H9 (cell line): ENCODE data around the gene IDUA. TPM values are rescaled to one million over a fixed set of nuclear protein-coding genes. Genes with fewer than 3 reads are reported as not detected.

Experiments used
- DNase-seq: peaks from one replicate; pipeline ENCODE4 v3.0.0-alpha.2; 2017
- H2AFZ ChIP-seq: one replicate; pipeline ENCODE4 v1.6.1; 2013; ENCODE audit warnings: mild to moderate bottlenecking, low read length, control low read depth, moderate library complexity
- H2AK5ac ChIP-seq: 2 replicates; pipeline ENCODE4 v1.6.1; 2013; ENCODE audit warnings: low read length, control low read depth, mixed read lengths; ENCODE audit not compliant: insufficient read length
- H2BK120ac ChIP-seq: one replicate; pipeline ENCODE4 v1.6.1; 2013; ENCODE audit warnings: low read depth, mild to moderate bottlenecking, low read length, control low read depth, inconsistent platforms; ENCODE audit not compliant: poor library complexity, severe bottlenecking
- H2BK12ac ChIP-seq: 2 replicates; pipeline ENCODE4 v1.6.1; 2013; ENCODE audit warnings: low read length, control low read depth, mixed read lengths, low read depth; ENCODE audit not compliant: insufficient read length
- H2BK15ac ChIP-seq: 2 replicates; pipeline ENCODE4 v1.6.1; 2013; ENCODE audit warnings: low read depth, low read length, control low read depth
- H2BK20ac ChIP-seq: one replicate; pipeline ENCODE4 v1.6.1; 2013; ENCODE audit warnings: low read depth, mild to moderate bottlenecking, low read length, control low read depth, inconsistent platforms; ENCODE audit not compliant: poor library complexity, severe bottlenecking
- H2BK5ac ChIP-seq: 2 replicates; pipeline ENCODE4 v1.6.1; 2013; ENCODE audit warnings: low read length, control low read depth, mixed read lengths; ENCODE audit not compliant: insufficient read length
- H3K14ac ChIP-seq: 2 replicates; pipeline ENCODE4 v1.6.1; 2013; ENCODE audit warnings: low read length, control low read depth; ENCODE audit not compliant: insufficient read depth
- H3K18ac ChIP-seq: 2 replicates; pipeline ENCODE4 v1.6.1; 2013; ENCODE audit warnings: low read depth, mild to moderate bottlenecking, mixed read lengths, low read length, control low read depth; ENCODE audit not compliant: insufficient read length
- H3K23ac ChIP-seq: 2 replicates; pipeline ENCODE4 v1.6.1; 2013; ENCODE audit warnings: low read length, control low read depth, mixed read lengths, low read depth; ENCODE audit not compliant: insufficient read length
- H3K23me2 ChIP-seq: 2 replicates; pipeline ENCODE4 v1.6.1; 2013; ENCODE audit warnings: low read depth, mild to moderate bottlenecking, mixed read lengths, low read length, control low read depth; ENCODE audit not compliant: insufficient read length, poor library complexity, severe bottlenecking
- H3K27ac ChIP-seq: 2 replicates; pipeline ENCODE4 v1.5.1; 2013; ENCODE audit warnings: low read length, control low read depth, mixed read lengths, low read depth; ENCODE audit not compliant: insufficient read length
- H3K27me3 ChIP-seq: 2 replicates; pipeline ENCODE4 v1.6.1; 2013; ENCODE audit warnings: low read length, control low read depth, inconsistent platforms; ENCODE audit not compliant: insufficient read depth
- H3K4ac ChIP-seq: 2 replicates; pipeline ENCODE4 v1.6.1; 2013; ENCODE audit warnings: low read depth, mild to moderate bottlenecking, control low read depth, inconsistent platforms, low read length, moderate library complexity
- H3K4me1 ChIP-seq: 2 replicates; pipeline ENCODE4 v1.6.1; 2013; ENCODE audit warnings: low read length, control low read depth, inconsistent platforms; ENCODE audit not compliant: insufficient read depth
- H3K4me2 ChIP-seq: 2 replicates; pipeline ENCODE4 v1.6.1; 2013; ENCODE audit warnings: low read length, control low read depth, mixed read lengths; ENCODE audit not compliant: insufficient read length, insufficient read depth
- H3K56ac ChIP-seq: 2 replicates; pipeline ENCODE4 v1.6.1; 2013; ENCODE audit warnings: low read depth, mild to moderate bottlenecking, mixed read lengths, low read length, control low read depth; ENCODE audit not compliant: insufficient read length
- H3K79me1 ChIP-seq: 2 replicates; pipeline ENCODE4 v1.6.1; 2013; ENCODE audit warnings: low read depth, mild to moderate bottlenecking, moderate library complexity, low read length, control low read depth, inconsistent platforms; ENCODE audit not compliant: insufficient read depth, poor library complexity, severe bottlenecking
- H3K79me2 ChIP-seq: 2 replicates; pipeline ENCODE4 v1.6.1; 2013; ENCODE audit warnings: low read length, control low read depth, inconsistent platforms; ENCODE audit not compliant: insufficient read depth
- H3K9ac ChIP-seq: 2 replicates; pipeline ENCODE4 v1.6.1; 2013; ENCODE audit warnings: low read length, control low read depth, mixed read lengths; ENCODE audit not compliant: insufficient read length; ENCODE audit errors: extremely low read depth
- H3K9me3 ChIP-seq: one replicate; pipeline ENCODE4 v1.6.1; 2013; ENCODE audit warnings: low read depth, low read length, inconsistent platforms; ENCODE audit not compliant: control insufficient read depth
- H3T11ph ChIP-seq: one replicate; pipeline ENCODE4 v1.6.1; 2013; ENCODE audit warnings: mild to moderate bottlenecking, low read length, control low read depth, inconsistent platforms
- H4K20me1 ChIP-seq: one replicate; pipeline ENCODE4 v1.6.1; 2013; ENCODE audit not compliant: control insufficient read depth, insufficient read length, insufficient read depth
- H4K5ac ChIP-seq: 2 replicates; pipeline ENCODE4 v1.6.1; 2013; ENCODE audit warnings: low read depth, mild to moderate bottlenecking, mixed read lengths, low read length, control low read depth; ENCODE audit not compliant: insufficient read length
- H4K8ac ChIP-seq: replicated peaks from 2 replicates; pipeline ENCODE4 v1.6.1; 2013; ENCODE audit warnings: low read length, control low read depth, mixed read lengths, low read depth; ENCODE audit not compliant: insufficient read length
- H4K91ac ChIP-seq: 2 replicates; pipeline ENCODE4 v1.6.1; 2013; ENCODE audit warnings: low read depth, mild to moderate bottlenecking, moderate library complexity, mixed read lengths, low read length, control low read depth; ENCODE audit not compliant: insufficient read length
- H3K27ac Mint-ChIP-seq, 3 experiments: 2 replicates in 2 of 3; 3 replicates in 1 of 3; pipeline ENCODE4 v1.8.0; 2020 to 2021; ENCODE audit warnings: mixed read lengths in 3 of 3, mild to moderate bottlenecking in 1 of 3, moderate library complexity in 1 of 3
- H3K27me3 Mint-ChIP-seq: 2 replicates; pipeline ENCODE4 v1.8.0; 2021; ENCODE audit warnings: low read depth, mild to moderate bottlenecking, moderate library complexity, mixed read lengths
- H3K36me3 Mint-ChIP-seq, 3 experiments: 2 replicates in 2 of 3; 3 replicates in 1 of 3; pipeline ENCODE4 v1.8.0; 2020 to 2021; ENCODE audit warnings: low read depth in 3 of 3, mixed read lengths in 3 of 3; ENCODE audit not compliant: insufficient read depth in 1 of 3
- H3K4me1 Mint-ChIP-seq, 2 experiments: 2 replicates each; pipeline ENCODE4 v1.8.0; 2020; ENCODE audit warnings: mixed read lengths in 2 of 2
- H3K4me3 Mint-ChIP-seq, 2 experiments: 2 replicates in 1 of 2; 3 replicates in 1 of 2; pipeline ENCODE4 v1.8.0; 2020 to 2021; ENCODE audit warnings: mild to moderate bottlenecking in 2 of 2, mixed read lengths in 2 of 2, moderate library complexity in 1 of 2
- H3K9me3 Mint-ChIP-seq, 2 experiments: 2 replicates in 1 of 2; 3 replicates in 1 of 2; pipeline ENCODE4 v1.8.0; 2020; ENCODE audit warnings: mild to moderate bottlenecking in 2 of 2, mixed read lengths in 2 of 2, moderate library complexity in 1 of 2
- CTCF ChIP-seq: fragments of 200-600 bp; sonication (generic); conservative IDR thresholded peaks from 3 replicates; pipeline ENCODE4 v1.8.0; 2021; ENCODE audit warnings: antibody characterized with exemption, mild to moderate bottlenecking
- WGBS: extraction: QIAGEN DNeasy Blood & Tissue Kit; methylation state at CpG from one replicate; pipeline ENCODE4 v1.1.7; 2013; ENCODE audit warnings: missing lambda C conversion rate, low lambda C conversion rate, mixed read lengths; ENCODE audit not compliant: insufficient read length; ENCODE audit errors: extremely low coverage; 5-methylcytosine and 5-hydroxymethylcytosine counted together
- total RNA-seq: library from RNA; stranded (reverse); gene quantifications from 2 replicates; pipeline ENCODE4 v1.2.1, GENCODE V29; 2021

Gene IDUA
- total RNA-seq, 1 experiment from 2014 or later, result 14.5 TPM

- H3K4me3 Mint-ChIP-seq, result no peak within 1 kb of the TSS
- H2AFZ ChIP-seq, result no peak within 1 kb of the TSS
- no peak within 1 kb of the TSS for H2BK5ac ChIP-seq
- H3K18ac ChIP-seq, result no peak within 1 kb of the TSS
- peaks cover 15% of the 10 kb centered on the region; the same call in 1 of the 2 replicates for H3K27me3 ChIP-seq
- no peak within 1 kb of the TSS for H4K91ac ChIP-seq
- H3K14ac ChIP-seq, result peak within 1 kb of the TSS; percentile 24; the same call in 1 of the 2 replicates
- H3K27ac ChIP-seq, result no peak within 1 kb of the TSS
- H3K36me3 Mint-ChIP-seq, result no peaks in the 10 kb centered on the region
- H3K27me3 Mint-ChIP-seq, result peaks cover 32% of the 10 kb centered on the region
- H2BK12ac ChIP-seq, result no peak within 1 kb of the TSS
- no peak within 1 kb of the TSS for H2BK120ac ChIP-seq
- no peaks in the 10 kb centered on the region for H3K4me1 ChIP-seq
- no peaks in the 10 kb centered on the region for H3K79me1 ChIP-seq
- H3K79me2 ChIP-seq, result no peaks in the 10 kb centered on the region
- H3K4me2 ChIP-seq, result no peak within 1 kb of the TSS
- H3T11ph ChIP-seq, result no peak within 1 kb of the TSS
- no peaks in the 10 kb centered on the region for H3K9me3 ChIP-seq
- 0 out of 4 replicates have a peak, but pooled peaks cover 0 to 2% of the 10 kb centered on the region in 2 experiments for H3K4me1 Mint-ChIP-seq
- H3K9ac ChIP-seq, result no peak within 1 kb of the TSS
- H3K23ac ChIP-seq, result no peak within 1 kb of the TSS
- no peak within 1 kb of the TSS; a peak in 1 of 7 replicates for H3K27ac Mint-ChIP-seq
- H3K9me3 Mint-ChIP-seq, result no peaks in the 10 kb centered on the region; a peak in 1 of 5 replicates
- no peak within 1 kb of the TSS for H4K5ac ChIP-seq
- no peak within 1 kb of the TSS for H2BK15ac ChIP-seq
- WGBS, result no CpG with 5 or more reads among the region's 37 CpGs
- no peak within 1 kb of the TSS for H3K4ac ChIP-seq
- no peak within 1 kb of the TSS for H3K56ac ChIP-seq
- no peak for TF ChIP-seq CTCF
- H4K8ac ChIP-seq, result no peak within 1 kb of the TSS
- H4K20me1 ChIP-seq, result no peaks in the 10 kb centered on the region
- DNase-seq, result no peak
- H2AK5ac ChIP-seq, result no peak within 1 kb of the TSS
- H3K23me2 ChIP-seq, result peaks cover 3% of the 10 kb centered on the region
- no peak within 1 kb of the TSS for H2BK20ac ChIP-seq
These were observed 6.5 kb downstream of the IDUA start, which contains the start of gene SLC26A1 for GRCh38 chr4:993111-994029. TSS of gene SLC26A1 (minus strand) at chr4:993404. CDS start at chr4:991703, 1,701 bp downstream.
